Measurements from ENCODE around the gene MGARP. TPM values are rescaled to one million over a fixed set of nuclear protein-coding genes. Genes with fewer than 3 reads are reported as not detected.

Gene MGARP
- 1.3 and 1.9 TPM in 2 replicates for polyA plus RNA-seq
- 0.58 TPM in 1 of 2 replicates, not detected in the other for polyA minus RNA-seq

- no peaks in the 10 kb centered on the region for H3F3A ChIP-seq (ENCODE audit: insufficient read depth, low read length, poor library complexity, severe bottlenecking)
- H4K20me1 ChIP-seq (ENCODE audit: insufficient read depth), result no peaks in the 10 kb centered on the region
- TF ChIP-seq EZH2 (IDR thresholded peaks at IDR 0.05; ENCODE audit: borderline replicate concordance, insufficient read depth, low read length, poor library complexity, severe bottlenecking) (peak; percentile 61), TAF1 (IDR thresholded peaks at IDR 0.05; ENCODE audit: low read depth) (no peak)
- no peaks in the 10 kb centered on the region for H3K9me3 ChIP-seq (ENCODE audit: low read length)
- H3K27ac ChIP-seq (ENCODE audit: low read length), result no peak within 1 kb of the TSS
- no peak within 1 kb of the TSS for H3K9ac ChIP-seq (ENCODE audit: low read length)
- H3K9me2 ChIP-seq (ENCODE audit: insufficient read depth, low read length), result no peaks in the 10 kb centered on the region
- peak within 1 kb of the TSS; percentile 60 for H3K4me3 ChIP-seq (ENCODE audit: low read length)
- no peak within 1 kb of the TSS for H3K4me2 ChIP-seq (ENCODE audit: low read length)
- H2AFZ ChIP-seq (ENCODE audit: low read depth, low read length), result no peak within 1 kb of the TSS
- H3K36me3 ChIP-seq (ENCODE audit: insufficient read depth, low read length), result no peaks in the 10 kb centered on the region
- no peaks in the 10 kb centered on the region for H3K79me2 ChIP-seq (replicated peaks; ENCODE audit: insufficient read depth, low read length)
- H3K27me3 ChIP-seq (ENCODE audit: insufficient read depth, low read depth, low read length), result peaks cover 41% of the 10 kb centered on the region
Measured at GRCh38 chr4:139279760-139280620, at the start of gene MGARP. MGARP (minus strand) TSS chr4:139280225; CDS start chr4:139280158, 67 bp downstream.

DNA sequence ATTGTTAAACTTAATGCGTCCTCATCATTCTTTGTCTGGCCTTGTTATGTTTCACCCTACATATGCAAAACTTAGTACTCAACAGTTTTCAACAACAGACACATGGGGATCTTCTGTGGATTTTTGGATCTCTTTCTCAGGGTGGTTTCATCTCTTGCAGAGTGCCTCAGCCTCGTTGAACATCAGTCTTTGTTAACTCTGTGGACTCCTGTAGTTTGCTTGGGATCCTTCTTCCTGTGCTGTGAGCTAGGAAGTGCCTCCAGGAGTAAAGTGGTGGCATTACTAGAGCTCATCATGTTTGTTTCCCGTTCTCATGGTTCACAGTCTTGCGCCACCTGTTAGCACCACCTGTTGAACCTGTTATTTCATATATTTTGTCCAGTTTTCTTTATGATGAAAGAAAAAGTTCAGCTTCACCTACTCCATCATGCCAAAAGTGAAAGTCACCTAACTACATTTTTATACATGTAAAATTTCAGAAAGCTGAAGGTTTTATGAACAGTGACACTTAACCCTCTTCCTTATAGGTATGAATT is 49.7 kb upstream of the MGARP start:
- H3K4me3 ChIP-seq (ENCODE audit: low read length), result no peak overlapping the region
- no peaks in the 10 kb centered on the region for H3K27me3 ChIP-seq (ENCODE audit: insufficient read depth, low read depth, low read length)
- TF ChIP-seq SMC3 (conservative IDR thresholded peaks at IDR 0.05; ENCODE audit: poor library complexity) (no peak), MXI1 (conservative IDR thresholded peaks at IDR 0.05; ENCODE audit: poor library complexity, severe bottlenecking) (no peak), EZH2 (IDR thresholded peaks at IDR 0.05; ENCODE audit: borderline replicate concordance, insufficient read depth, low read length, poor library complexity, severe bottlenecking) (no peak), POLR2AphosphoS5 (IDR thresholded peaks at IDR 0.05) (no peak), CTCF (IDR thresholded peaks at IDR 0.05; ENCODE audit: poor library complexity, severe bottlenecking) (no peak), TAF1 (IDR thresholded peaks at IDR 0.05; ENCODE audit: low read depth) (no peak), RAD21 (conservative IDR thresholded peaks at IDR 0.05) (no peak)
- TF ChIP-seq, protein P1, sequence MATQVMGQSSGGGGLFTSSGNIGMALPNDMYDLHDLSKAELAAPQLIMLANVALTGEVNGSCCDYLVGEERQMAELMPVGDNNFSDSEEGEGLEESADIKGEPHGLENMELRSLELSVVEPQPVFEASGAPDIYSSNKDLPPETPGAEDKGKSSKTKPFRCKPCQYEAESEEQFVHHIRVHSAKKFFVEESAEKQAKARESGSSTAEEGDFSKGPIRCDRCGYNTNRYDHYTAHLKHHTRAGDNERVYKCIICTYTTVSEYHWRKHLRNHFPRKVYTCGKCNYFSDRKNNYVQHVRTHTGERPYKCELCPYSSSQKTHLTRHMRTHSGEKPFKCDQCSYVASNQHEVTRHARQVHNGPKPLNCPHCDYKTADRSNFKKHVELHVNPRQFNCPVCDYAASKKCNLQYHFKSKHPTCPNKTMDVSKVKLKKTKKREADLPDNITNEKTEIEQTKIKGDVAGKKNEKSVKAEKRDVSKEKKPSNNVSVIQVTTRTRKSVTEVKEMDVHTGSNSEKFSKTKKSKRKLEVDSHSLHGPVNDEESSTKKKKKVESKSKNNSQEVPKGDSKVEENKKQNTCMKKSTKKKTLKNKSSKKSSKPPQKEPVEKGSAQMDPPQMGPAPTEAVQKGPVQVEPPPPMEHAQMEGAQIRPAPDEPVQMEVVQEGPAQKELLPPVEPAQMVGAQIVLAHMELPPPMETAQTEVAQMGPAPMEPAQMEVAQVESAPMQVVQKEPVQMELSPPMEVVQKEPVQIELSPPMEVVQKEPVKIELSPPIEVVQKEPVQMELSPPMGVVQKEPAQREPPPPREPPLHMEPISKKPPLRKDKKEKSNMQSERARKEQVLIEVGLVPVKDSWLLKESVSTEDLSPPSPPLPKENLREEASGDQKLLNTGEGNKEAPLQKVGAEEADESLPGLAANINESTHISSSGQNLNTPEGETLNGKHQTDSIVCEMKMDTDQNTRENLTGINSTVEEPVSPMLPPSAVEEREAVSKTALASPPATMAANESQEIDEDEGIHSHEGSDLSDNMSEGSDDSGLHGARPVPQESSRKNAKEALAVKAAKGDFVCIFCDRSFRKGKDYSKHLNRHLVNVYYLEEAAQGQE (IDR thresholded peaks at IDR 0.05; ENCODE audit: borderline replicate concordance), result no peak
- H3K79me2 ChIP-seq (replicated peaks; ENCODE audit: insufficient read depth, low read length), result peaks cover 39% of the 10 kb centered on the region
- H3K36me3 ChIP-seq (ENCODE audit: insufficient read depth, low read length), result no peaks in the 10 kb centered on the region
- no peaks in the 10 kb centered on the region for H3K9me3 ChIP-seq (ENCODE audit: low read length)
- no peak overlapping the region for H3K27ac ChIP-seq (ENCODE audit: low read length)
- H3K9me2 ChIP-seq (ENCODE audit: insufficient read depth, low read length), result no peaks in the 10 kb centered on the region
- no peak overlapping the region for H2AFZ ChIP-seq (ENCODE audit: low read depth, low read length)
- H4K20me1 ChIP-seq (ENCODE audit: insufficient read depth), result no peaks in the 10 kb centered on the region
- no peak overlapping the region for H3K4me2 ChIP-seq (ENCODE audit: low read length)
- H3K9ac ChIP-seq (ENCODE audit: low read length), result no peak overlapping the region
- no peaks in the 10 kb centered on the region for H3F3A ChIP-seq (ENCODE audit: insufficient read depth, low read length, poor library complexity, severe bottlenecking)
